ENCODE measurements around the gene CCNQ. TPM values are rescaled to one million over a fixed set of nuclear protein-coding genes. Genes with fewer than 3 reads are reported as not detected.

CCNQ gene
- total RNA-seq, 1 donor from 2014 or later = 53.4 TPM

- DNase-seq (ENCODE audit: low read depth) (no peak), FAIRE-seq (no peak)
- H3K27me3 ChIP-seq (ENCODE audit: control insufficient read depth, insufficient read depth, low read length) = no peaks in the 10 kb centered on the region
- TF ChIP-seq, protein P1, sequence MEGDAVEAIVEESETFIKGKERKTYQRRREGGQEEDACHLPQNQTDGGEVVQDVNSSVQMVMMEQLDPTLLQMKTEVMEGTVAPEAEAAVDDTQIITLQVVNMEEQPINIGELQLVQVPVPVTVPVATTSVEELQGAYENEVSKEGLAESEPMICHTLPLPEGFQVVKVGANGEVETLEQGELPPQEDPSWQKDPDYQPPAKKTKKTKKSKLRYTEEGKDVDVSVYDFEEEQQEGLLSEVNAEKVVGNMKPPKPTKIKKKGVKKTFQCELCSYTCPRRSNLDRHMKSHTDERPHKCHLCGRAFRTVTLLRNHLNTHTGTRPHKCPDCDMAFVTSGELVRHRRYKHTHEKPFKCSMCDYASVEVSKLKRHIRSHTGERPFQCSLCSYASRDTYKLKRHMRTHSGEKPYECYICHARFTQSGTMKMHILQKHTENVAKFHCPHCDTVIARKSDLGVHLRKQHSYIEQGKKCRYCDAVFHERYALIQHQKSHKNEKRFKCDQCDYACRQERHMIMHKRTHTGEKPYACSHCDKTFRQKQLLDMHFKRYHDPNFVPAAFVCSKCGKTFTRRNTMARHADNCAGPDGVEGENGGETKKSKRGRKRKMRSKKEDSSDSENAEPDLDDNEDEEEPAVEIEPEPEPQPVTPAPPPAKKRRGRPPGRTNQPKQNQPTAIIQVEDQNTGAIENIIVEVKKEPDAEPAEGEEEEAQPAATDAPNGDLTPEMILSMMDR (IDR thresholded peaks at IDR 0.05; ENCODE audit: insufficient read depth, low read length, severe bottlenecking) = no peak
- no peak overlapping the region for H3K4me3 ChIP-seq (ENCODE audit: low read depth, low read length)
- peaks cover 3% of the 10 kb centered on the region for H3K36me3 ChIP-seq (ENCODE audit: control insufficient read depth, insufficient read depth, low read length)
Observed at GRCh38 chrX:153596981-153597750, 1.8 kb downstream of the CCNQ start.

DNA sequence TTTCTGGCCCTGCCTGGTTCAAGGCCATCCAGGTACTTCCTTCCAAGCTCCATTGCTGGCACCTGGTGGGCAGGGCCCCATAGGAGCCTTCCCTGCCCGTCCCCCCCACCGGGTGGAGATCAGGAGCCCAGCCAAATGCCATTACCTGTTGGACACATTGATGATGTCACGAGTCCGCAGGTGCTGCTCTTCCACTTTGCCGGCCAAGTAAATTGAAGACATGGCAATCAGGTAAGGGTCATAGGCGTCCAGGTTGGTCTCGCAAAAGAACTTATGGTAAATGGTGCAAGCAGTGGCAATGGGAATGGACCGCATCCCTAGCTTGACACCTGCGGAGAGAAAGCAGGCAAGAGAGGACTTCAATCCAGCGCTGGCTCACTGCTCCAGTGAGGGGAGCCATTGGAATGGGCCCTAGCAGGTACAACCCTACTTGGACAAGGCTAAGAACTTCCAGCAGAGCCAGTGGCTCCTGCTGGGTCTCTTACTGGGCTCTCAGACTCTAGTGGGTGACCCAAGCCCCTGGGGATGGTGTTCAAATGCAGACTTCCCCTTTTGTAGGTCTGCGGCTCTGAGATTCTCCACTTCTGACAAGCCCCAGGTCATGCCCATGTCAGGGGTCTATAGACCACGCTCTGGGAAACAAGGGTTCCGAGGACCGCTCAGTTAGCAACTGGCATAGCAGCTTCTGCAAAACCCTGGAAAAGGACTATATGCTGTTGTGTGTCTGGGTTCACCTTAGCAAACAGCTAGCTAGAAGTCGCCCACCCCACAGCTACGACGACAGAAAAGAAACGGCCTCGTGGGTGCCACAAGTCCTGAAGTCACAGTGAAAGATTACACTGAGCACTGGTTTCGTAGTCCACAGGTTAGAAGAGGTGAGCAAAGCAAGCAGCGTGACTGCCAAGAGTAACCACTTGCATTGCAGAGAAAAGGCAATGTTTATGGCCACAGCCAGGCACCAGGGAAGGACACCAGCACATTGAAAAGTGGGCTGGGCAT lies 2.8 kb downstream of the CCNQ start:
- no peaks in the 10 kb centered on the region for H3K27me3 ChIP-seq (ENCODE audit: control insufficient read depth, insufficient read depth, low read length)
- no peak overlapping the region for H3K4me3 ChIP-seq (ENCODE audit: low read depth, low read length)
- FAIRE-seq (no peak), DNase-seq (ENCODE audit: low read depth) (no peak)
- H3K36me3 ChIP-seq (ENCODE audit: control insufficient read depth, insufficient read depth, low read length) = peaks cover 5% of the 10 kb centered on the region
- TF ChIP-seq, protein P1 (IDR thresholded peaks at IDR 0.05; ENCODE audit: insufficient read depth, low read length, severe bottlenecking) = no peak

DNA sequence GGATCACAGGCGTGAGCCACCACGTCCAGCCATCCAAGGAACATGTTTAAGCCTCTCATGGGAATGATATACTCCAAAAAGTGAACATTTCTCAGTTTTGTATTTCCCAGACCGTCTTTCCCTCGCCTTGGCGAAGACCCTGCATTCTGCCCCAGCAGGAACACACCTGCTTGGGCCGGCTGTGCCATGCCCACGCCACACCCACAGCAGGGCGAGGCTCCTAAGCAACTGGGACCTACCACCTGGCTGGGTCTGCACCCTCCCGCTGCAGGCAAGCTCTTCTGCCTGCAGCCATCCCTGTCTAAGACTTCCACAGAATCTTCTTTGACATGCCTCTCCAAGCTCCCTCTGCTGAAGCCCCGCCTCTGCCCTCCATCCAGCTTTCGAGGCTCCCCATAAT lies 3.6 kb downstream of the CCNQ start:
- H3K4me3 ChIP-seq (ENCODE audit: low read depth, low read length) = no peak overlapping the region
- H3K36me3 ChIP-seq (ENCODE audit: control insufficient read depth, insufficient read depth, low read length) = peaks cover 5% of the 10 kb centered on the region
- no peak for DNase-seq (ENCODE audit: low read depth)
- no peak for FAIRE-seq
- TF ChIP-seq, protein P1 (IDR thresholded peaks at IDR 0.05; ENCODE audit: insufficient read depth, low read length, severe bottlenecking) = no peak
- no peaks in the 10 kb centered on the region for H3K27me3 ChIP-seq (ENCODE audit: control insufficient read depth, insufficient read depth, low read length)

GRCh38 chrX:153593811-153594500 lies 5.0 kb downstream of the CCNQ start:
- peaks cover 5% of the 10 kb centered on the region for H3K36me3 ChIP-seq (ENCODE audit: control insufficient read depth, insufficient read depth, low read length)
- TF ChIP-seq, protein P1 (IDR thresholded peaks at IDR 0.05; ENCODE audit: insufficient read depth, low read length, severe bottlenecking) = no peak
- no peak overlapping the region for H3K4me3 ChIP-seq (ENCODE audit: low read depth, low read length)
- FAIRE-seq (no peak), DNase-seq (ENCODE audit: low read depth) (no peak)
- no peaks in the 10 kb centered on the region for H3K27me3 ChIP-seq (ENCODE audit: control insufficient read depth, insufficient read depth, low read length)

DNA sequence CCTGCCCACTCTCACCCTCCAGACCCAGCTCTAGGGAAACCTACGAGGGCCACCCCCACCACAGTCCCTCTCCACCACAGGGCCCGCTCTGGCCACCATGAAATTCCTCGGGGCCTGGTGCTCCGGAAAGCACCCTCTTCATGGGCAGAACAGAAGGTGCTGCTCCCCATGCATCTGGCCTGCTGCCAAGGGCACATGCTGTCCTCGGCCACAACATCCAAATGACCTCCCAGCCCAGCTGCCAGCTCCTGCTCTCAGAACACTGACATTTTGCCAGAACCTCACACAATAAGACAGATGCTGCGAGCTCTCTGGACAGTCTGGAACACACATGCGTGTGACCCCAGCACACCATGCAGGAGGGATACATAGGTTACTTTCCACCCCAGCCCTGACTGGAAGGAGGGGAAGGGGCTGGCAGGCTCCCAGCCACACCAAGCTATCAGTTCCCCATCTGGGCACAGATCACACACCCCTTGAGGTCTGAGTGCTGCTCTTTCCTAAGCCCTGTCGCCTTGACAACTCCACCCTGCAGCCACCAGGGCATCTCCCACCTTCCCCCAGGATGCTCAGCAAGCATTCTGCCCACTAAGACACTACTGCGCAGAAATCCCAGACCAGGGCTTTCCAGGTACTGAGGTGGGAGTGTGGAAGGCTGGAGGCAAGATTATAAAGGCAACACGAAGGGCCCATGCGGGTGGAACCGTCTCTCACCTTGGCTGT lies 5.8 kb downstream of the CCNQ start:
- peaks cover 7% of the 10 kb centered on the region for H3K36me3 ChIP-seq (ENCODE audit: control insufficient read depth, insufficient read depth, low read length)
- FAIRE-seq = no peak

More for the DNA sequence above, 5.8 kb downstream of the CCNQ start:
- H3K27me3 ChIP-seq (ENCODE audit: control insufficient read depth, insufficient read depth, low read length) = no peaks in the 10 kb centered on the region
- no peak overlapping the region for H3K4me3 ChIP-seq (ENCODE audit: low read depth, low read length)
- TF ChIP-seq, protein P1 (IDR thresholded peaks at IDR 0.05; ENCODE audit: insufficient read depth, low read length, severe bottlenecking) = no peak
- DNase-seq (ENCODE audit: low read depth) = no peak

Measured in bronchial epithelial cell (primary cell).